WTC11 (cell line): Measurements from ENCODE around the gene MRPL10. TPM values are rescaled to one million over a fixed set of nuclear protein-coding genes. Genes with fewer than 3 reads are reported as not detected.
A peak's percentile ranks its signal among the peaks of the same experiment; 100 is the strongest.

Experiments used
- CBFB ChIP-seq: sonication (generic); formaldehyde crosslinking; IDR thresholded peaks from 2 replicates; pipeline ENCODE4 v1.8.1; 2022; ENCODE audit warnings: mild to moderate bottlenecking, low read depth, missing genetic modification reagents
- CREB1 ChIP-seq: sonication (generic); formaldehyde crosslinking; IDR thresholded peaks from 2 replicates; pipeline ENCODE4 v1.8.0; 2023; ENCODE audit warnings: mild to moderate bottlenecking, missing genetic modification reagents
- ETV6 ChIP-seq: sonication (generic); formaldehyde crosslinking; IDR thresholded peaks from 2 replicates; pipeline ENCODE4 v1.8.1; 2022; ENCODE audit warnings: mild to moderate bottlenecking, missing genetic modification reagents
- FOXJ3 ChIP-seq: sonication (generic); formaldehyde crosslinking; IDR thresholded peaks from 2 replicates; pipeline ENCODE4 v1.9.0; 2021; ENCODE audit warnings: missing genetic modification reagents, mild to moderate bottlenecking, borderline replicate concordance
- FOXP1 ChIP-seq: sonication (generic); formaldehyde crosslinking; IDR thresholded peaks from 2 replicates; pipeline ENCODE4 v1.8.0; 2022; ENCODE audit warnings: missing genetic modification reagents, mild to moderate bottlenecking, moderate library complexity, borderline replicate concordance
- GRHL2 ChIP-seq: fragments of 250-450 bp; sonication (Bioruptor Pico); IDR thresholded peaks from 2 replicates; pipeline ENCODE4 v1.8.0; 2022; ENCODE audit warnings: mild to moderate bottlenecking, moderate library complexity; ENCODE audit not compliant: insufficient replicate concordance, severe bottlenecking
- HMGA2 ChIP-seq: fragments of 250-450 bp; sonication (Bioruptor Pico); IDR thresholded peaks from 2 replicates; pipeline ENCODE4 v1.4.0; 2021; ENCODE audit warnings: mild to moderate bottlenecking, moderate library complexity
- JAZF1 ChIP-seq: fragments of 250-450 bp; sonication (Bioruptor Pico); IDR thresholded peaks from 2 replicates; pipeline ENCODE4 v1.9.0; 2021; ENCODE audit warnings: moderate library complexity, mild to moderate bottlenecking, inconsistent platforms
- NFATC4 ChIP-seq: fragments of 250-450 bp; sonication (Bioruptor Pico); IDR thresholded peaks from 2 replicates; pipeline ENCODE4 v1.9.0; 2021; ENCODE audit warnings: mild to moderate bottlenecking
- NFE2L1 ChIP-seq: sonication (generic); formaldehyde crosslinking; IDR thresholded peaks from 2 replicates; pipeline ENCODE4 v1.8.1; 2023; ENCODE audit warnings: missing genetic modification reagents
- OVOL2 ChIP-seq: fragments of 250-450 bp; sonication (Bioruptor Pico); IDR thresholded peaks from 2 replicates; pipeline ENCODE4 v1.9.0; 2021; ENCODE audit warnings: mild to moderate bottlenecking, borderline replicate concordance
- PRRX2 ChIP-seq: fragments of 250-450 bp; sonication (Bioruptor Pico); IDR thresholded peaks from 2 replicates; pipeline ENCODE4 v1.8.0; 2021; ENCODE audit warnings: mild to moderate bottlenecking
- ZBTB21 ChIP-seq: sonication (generic); formaldehyde crosslinking; IDR thresholded peaks from 2 replicates; pipeline ENCODE4 v1.8.1; 2023; ENCODE audit warnings: mild to moderate bottlenecking, missing genetic modification reagents, borderline replicate concordance
- ZNF219 ChIP-seq: sonication (generic); formaldehyde crosslinking; IDR thresholded peaks from 2 replicates; pipeline ENCODE4 v1.8.0; 2023; ENCODE audit warnings: missing genetic modification reagents, mild to moderate bottlenecking, borderline replicate concordance
- ZNF416 ChIP-seq: fragments of 250-450 bp; sonication (Bioruptor Pico); IDR thresholded peaks from 2 replicates; pipeline ENCODE4 v1.9.0; 2021; ENCODE audit warnings: mild to moderate bottlenecking, inconsistent platforms
- ZNF423 ChIP-seq: fragments of 250-450 bp; sonication (Bioruptor Pico); IDR thresholded peaks from 2 replicates; pipeline ENCODE4 v2.1.2; 2022; ENCODE audit warnings: mild to moderate bottlenecking, moderate library complexity
- ZNF671 ChIP-seq: fragments of 250-450 bp; sonication (Bioruptor Pico); IDR thresholded peaks from 2 replicates; pipeline ENCODE4 v1.8.0; 2021; ENCODE audit warnings: mild to moderate bottlenecking
- total RNA-seq: library from RNA; stranded (reverse); gene quantifications from 3 replicates; pipeline ENCODE4 v1.2.3, GENCODE V29; 2021
- TF ChIP-seq, protein P1 (sequence below): fragments of 250-450 bp; sonication (Bioruptor Pico); IDR thresholded peaks from 2 replicates; pipeline ENCODE4 v1.8.0; 2021; ENCODE audit warnings: mild to moderate bottlenecking
- TF ChIP-seq, protein P2 (sequence below): sonication (generic); formaldehyde crosslinking; conservative IDR thresholded peaks from 2 replicates; pipeline ENCODE4 v1.8.1; 2022; ENCODE audit warnings: mild to moderate bottlenecking, missing genetic modification reagents
- TF ChIP-seq, protein P3 (sequence below): sonication (generic); formaldehyde crosslinking; IDR thresholded peaks from 2 replicates; pipeline ENCODE4 v1.8.1; 2022; ENCODE audit warnings: low read depth, mild to moderate bottlenecking, moderate library complexity, missing genetic modification reagents, borderline replicate concordance
- TF ChIP-seq, protein P4 (sequence below): fragments of 250-450 bp; sonication (Bioruptor Pico); IDR thresholded peaks from 2 replicates; pipeline ENCODE4 v1.9.0; 2021; ENCODE audit warnings: mild to moderate bottlenecking
- TF ChIP-seq, protein P5 (sequence below): fragments of 250-450 bp; sonication (Bioruptor Pico); IDR thresholded peaks from 2 replicates; pipeline ENCODE4 v1.9.0; 2021; ENCODE audit warnings: moderate library complexity, mild to moderate bottlenecking, inconsistent platforms, borderline replicate concordance
- TF ChIP-seq, protein P6 (sequence below): sonication (generic); formaldehyde crosslinking; IDR thresholded peaks from 2 replicates; pipeline ENCODE4 v1.8.1; 2022; ENCODE audit warnings: low read depth, missing genetic modification reagents, borderline replicate concordance
- TF ChIP-seq, protein P7 (sequence below): sonication (generic); formaldehyde crosslinking; IDR thresholded peaks from 2 replicates; pipeline ENCODE4 v1.8.0; 2022; ENCODE audit warnings: mild to moderate bottlenecking, missing genetic modification reagents

MRPL10 gene
- total RNA-seq, 1 experiment from 2014 or later, result 80.1 TPM

DNA sequence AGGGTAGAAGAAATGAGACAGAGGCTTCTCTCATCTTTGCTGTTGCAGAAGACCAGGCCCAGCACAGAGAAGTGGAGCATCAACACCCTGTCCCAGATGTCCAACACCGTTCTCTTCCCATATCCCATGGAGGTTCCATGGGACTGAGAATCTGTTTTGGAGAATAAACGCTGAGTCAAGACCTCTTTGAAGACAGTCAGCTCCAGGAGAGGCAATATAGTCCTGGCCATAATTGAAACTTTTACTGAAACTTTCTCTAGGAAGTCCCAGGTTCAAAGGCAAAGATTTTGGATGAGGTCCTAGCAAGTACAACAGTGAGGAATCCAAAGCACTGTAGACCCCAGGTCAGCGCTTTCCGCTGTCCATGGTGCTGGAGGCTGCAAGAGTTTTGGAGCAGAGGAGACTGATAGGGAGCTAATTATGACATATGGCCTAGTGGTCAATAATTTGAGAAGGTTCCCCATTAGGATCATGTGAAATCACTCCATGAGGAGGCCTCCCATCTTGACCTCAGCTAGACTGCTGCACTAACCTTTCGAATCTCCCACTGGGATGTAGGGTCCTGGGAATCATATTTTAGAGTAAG is 45.7 kb downstream of the MRPL10 start (continued):
- TF ChIP-seq, protein P1, sequence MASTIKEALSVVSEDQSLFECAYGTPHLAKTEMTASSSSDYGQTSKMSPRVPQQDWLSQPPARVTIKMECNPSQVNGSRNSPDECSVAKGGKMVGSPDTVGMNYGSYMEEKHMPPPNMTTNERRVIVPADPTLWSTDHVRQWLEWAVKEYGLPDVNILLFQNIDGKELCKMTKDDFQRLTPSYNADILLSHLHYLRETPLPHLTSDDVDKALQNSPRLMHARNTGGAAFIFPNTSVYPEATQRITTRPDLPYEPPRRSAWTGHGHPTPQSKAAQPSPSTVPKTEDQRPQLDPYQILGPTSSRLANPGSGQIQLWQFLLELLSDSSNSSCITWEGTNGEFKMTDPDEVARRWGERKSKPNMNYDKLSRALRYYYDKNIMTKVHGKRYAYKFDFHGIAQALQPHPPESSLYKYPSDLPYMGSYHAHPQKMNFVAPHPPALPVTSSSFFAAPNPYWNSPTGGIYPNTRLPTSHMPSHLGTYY (CRISPR knock-in tag), result no peak
- TF ChIP-seq, protein P2, sequence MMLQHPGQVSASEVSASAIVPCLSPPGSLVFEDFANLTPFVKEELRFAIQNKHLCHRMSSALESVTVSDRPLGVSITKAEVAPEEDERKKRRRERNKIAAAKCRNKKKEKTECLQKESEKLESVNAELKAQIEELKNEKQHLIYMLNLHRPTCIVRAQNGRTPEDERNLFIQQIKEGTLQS (CRISPR knock-in tag), result no peak
- no peak for TF ChIP-seq OVOL2
- TF ChIP-seq FOXP1 (CRISPR knock-in tag), result no peak
- TF ChIP-seq ZNF219 (CRISPR knock-in tag), result peak; percentile 83; the same call in 1 of the 2 replicates
- TF ChIP-seq ETV6, result no peak
- TF ChIP-seq ZBTB21, result no peak
- TF ChIP-seq JAZF1, result no peak
- TF ChIP-seq FOXJ3, result no peak
- no peak for TF ChIP-seq ZNF671
- no peak for TF ChIP-seq NFATC4 (CRISPR knock-in tag)
- no peak for TF ChIP-seq GRHL2
- TF ChIP-seq, protein P3, sequence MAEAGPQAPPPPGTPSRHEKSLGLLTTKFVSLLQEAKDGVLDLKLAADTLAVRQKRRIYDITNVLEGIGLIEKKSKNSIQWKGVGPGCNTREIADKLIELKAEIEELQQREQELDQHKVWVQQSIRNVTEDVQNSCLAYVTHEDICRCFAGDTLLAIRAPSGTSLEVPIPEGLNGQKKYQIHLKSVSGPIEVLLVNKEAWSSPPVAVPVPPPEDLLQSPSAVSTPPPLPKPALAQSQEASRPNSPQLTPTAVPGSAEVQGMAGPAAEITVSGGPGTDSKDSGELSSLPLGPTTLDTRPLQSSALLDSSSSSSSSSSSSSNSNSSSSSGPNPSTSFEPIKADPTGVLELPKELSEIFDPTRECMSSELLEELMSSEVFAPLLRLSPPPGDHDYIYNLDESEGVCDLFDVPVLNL, result no peak
- TF ChIP-seq, protein P4, sequence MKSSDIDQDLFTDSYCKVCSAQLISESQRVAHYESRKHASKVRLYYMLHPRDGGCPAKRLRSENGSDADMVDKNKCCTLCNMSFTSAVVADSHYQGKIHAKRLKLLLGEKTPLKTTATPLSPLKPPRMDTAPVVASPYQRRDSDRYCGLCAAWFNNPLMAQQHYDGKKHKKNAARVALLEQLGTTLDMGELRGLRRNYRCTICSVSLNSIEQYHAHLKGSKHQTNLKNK (CRISPR knock-in tag), result no peak
- TF ChIP-seq ZNF423 (CRISPR knock-in tag), result no peak
- TF ChIP-seq CBFB, result no peak
- TF ChIP-seq, protein P5, sequence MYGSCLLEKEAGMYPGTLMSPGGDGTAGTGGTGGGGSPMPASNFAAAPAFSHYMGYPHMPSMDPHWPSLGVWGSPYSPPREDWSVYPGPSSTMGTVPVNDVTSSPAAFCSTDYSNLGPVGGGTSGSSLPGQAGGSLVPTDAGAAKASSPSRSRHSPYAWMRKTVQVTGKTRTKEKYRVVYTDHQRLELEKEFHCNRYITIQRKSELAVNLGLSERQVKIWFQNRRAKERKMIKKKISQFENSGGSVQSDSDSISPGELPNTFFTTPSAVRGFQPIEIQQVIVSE (CRISPR knock-in tag), result no peak
- 0 out of 2 replicates have a peak, but pooled peaks have one; percentile 52 for TF ChIP-seq NFE2L1 (CRISPR knock-in tag)
- no peak for TF ChIP-seq PRRX2
- TF ChIP-seq, protein P6, sequence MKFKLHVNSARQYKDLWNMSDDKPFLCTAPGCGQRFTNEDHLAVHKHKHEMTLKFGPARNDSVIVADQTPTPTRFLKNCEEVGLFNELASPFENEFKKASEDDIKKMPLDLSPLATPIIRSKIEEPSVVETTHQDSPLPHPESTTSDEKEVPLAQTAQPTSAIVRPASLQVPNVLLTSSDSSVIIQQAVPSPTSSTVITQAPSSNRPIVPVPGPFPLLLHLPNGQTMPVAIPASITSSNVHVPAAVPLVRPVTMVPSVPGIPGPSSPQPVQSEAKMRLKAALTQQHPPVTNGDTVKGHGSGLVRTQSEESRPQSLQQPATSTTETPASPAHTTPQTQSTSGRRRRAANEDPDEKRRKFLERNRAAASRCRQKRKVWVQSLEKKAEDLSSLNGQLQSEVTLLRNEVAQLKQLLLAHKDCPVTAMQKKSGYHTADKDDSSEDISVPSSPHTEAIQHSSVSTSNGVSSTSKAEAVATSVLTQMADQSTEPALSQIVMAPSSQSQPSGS (CRISPR knock-in tag), result peak; percentile 56; the same call in 1 of the 2 replicates
- TF ChIP-seq HMGA2 (CRISPR knock-in tag), result no peak
- TF ChIP-seq, protein P7, sequence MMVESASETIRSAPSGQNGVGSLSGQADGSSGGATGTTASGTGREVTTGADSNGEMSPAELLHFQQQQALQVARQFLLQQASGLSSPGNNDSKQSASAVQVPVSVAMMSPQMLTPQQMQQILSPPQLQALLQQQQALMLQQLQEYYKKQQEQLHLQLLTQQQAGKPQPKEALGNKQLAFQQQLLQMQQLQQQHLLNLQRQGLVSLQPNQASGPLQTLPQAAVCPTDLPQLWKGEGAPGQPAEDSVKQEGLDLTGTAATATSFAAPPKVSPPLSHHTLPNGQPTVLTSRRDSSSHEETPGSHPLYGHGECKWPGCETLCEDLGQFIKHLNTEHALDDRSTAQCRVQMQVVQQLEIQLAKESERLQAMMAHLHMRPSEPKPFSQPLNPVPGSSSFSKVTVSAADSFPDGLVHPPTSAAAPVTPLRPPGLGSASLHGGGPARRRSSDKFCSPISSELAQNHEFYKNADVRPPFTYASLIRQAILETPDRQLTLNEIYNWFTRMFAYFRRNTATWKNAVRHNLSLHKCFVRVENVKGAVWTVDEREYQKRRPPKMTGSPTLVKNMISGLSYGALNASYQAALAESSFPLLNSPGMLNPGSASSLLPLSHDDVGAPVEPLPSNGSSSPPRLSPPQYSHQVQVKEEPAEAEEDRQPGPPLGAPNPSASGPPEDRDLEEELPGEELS, result peak; percentile 78
- TF ChIP-seq CREB1 (CRISPR knock-in tag), result 0 out of 2 replicates have a peak, but pooled peaks have one; percentile 43
- TF ChIP-seq ZNF416 (CRISPR knock-in tag), result no peak
